Cardiac septum (tissue), 1 donor: ENCODE measurements around the gene EMILIN3. TPM values are rescaled to one million over a fixed set of nuclear protein-coding genes. Genes with fewer than 3 reads are reported as not detected.
"Not testable (repeated sequence)": the region's sequence is repeated elsewhere in the genome, so short reads cannot be mapped to it uniquely, and the experiment has no call there.

Experiments
- DNase-seq: peaks from one replicate; pipeline ENCODE4 v3.0.0-alpha.2; 2020; ENCODE audit warnings: low spot score
- intact Hi-C: fragments of 100-400 bp; cut with DNase I; formaldehyde crosslinking; loops from one replicate; pipeline ENCODE4 v1.14.0; 2022
- total RNA-seq: library from RNA; stranded (reverse); fragmentation: NEBNext Ultra II Directional; extraction: Animal tissue kit (Norgen Biotek cat#: 25700); gene quantifications from one replicate; pipeline ENCODE4 v1.2.1, GENCODE V29; 2021
- donor health status: DM: no; HTN: no; CAD: no.

Gene EMILIN3
- total RNA-seq, 1 donor from 2014 or later = 0.51 TPM

DNA sequence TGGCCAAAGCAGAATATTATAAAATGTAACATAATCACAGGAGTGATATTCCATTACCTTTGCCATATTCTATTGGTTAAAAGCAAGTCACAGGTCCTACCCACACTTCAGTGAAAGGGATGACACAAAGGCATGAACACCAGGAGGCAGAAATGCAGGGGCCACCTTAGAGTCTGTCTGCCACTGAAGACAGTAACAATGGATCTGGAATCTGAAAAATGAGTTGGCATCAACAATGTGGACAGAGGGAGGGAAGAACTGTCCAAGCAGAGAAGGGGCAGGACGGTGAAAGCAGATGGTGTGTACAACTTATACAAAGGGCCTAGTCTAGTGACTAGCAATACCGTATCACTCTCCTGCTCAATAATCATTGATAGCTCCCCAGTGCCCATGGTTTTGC, 32.6 kb downstream of the EMILIN3 start:
- intact Hi-C loops = no loop called here
- no peak for DNase-seq

DNA sequence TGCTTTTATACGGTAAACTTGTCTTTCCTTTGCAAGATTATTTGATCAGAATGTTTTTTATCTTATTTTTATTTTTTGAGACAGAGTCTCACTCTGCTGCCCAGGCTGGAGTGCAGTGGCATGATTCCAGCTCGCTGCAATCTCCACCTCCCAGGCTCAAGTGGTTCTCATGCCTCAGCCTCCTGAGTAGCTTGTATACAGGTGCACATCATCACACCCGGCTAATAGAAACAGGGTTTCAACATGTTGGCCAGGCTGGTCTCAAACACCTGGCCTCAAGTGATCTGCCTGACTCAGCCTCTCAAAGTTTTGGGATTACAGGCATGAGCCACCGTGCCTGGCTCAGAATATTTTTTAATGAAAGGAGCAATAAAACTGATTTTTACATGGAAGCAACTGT, 34.9 kb downstream of the EMILIN3 start:
- intact Hi-C loops = no loop called here

DNA sequence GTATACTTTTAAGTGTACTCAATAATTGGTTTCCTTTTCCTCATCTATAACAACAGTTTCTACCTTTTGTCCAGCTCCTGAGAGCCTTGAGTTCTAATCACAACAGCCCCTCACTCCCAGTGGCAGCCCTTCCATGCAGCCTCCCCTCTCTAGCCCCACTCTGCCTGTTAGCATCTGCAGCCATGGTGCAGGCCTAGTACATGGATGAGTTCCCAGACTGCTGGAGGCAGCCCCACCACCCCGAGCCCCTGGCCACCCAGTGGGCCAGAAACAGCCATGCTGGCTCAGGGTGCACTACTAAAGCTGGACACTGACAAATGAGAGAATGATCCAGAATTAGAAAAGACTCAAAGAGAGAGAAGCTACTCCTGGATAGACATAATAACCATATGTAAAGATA, 35.7 kb downstream of the EMILIN3 start:
- no peak for DNase-seq
- intact Hi-C loops = no loop called here

More for the DNA sequence above, 34.9 kb downstream of the EMILIN3 start:
- no peak for DNase-seq

DNA sequence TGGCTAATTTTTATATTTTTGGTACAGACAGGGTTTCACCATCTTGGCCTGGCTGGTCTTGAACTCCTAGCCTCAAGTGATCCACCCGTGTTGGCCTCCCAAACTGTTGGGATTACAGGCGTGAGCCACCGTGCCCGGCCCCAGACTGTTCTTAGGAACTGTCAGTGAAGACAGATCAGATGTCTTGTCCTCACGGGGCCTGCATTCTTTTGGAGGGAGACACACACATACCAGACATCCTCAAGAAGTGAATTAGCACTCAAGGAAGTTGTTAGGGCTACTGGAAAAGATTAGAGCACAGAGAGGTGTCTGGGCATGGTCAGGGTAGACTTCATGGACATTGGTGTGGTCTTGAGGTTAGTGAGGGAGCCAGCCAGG, 36.3 kb downstream of the EMILIN3 start:
- peak; percentile 74 for DNase-seq
- intact Hi-C loops = no loop called here

DNA sequence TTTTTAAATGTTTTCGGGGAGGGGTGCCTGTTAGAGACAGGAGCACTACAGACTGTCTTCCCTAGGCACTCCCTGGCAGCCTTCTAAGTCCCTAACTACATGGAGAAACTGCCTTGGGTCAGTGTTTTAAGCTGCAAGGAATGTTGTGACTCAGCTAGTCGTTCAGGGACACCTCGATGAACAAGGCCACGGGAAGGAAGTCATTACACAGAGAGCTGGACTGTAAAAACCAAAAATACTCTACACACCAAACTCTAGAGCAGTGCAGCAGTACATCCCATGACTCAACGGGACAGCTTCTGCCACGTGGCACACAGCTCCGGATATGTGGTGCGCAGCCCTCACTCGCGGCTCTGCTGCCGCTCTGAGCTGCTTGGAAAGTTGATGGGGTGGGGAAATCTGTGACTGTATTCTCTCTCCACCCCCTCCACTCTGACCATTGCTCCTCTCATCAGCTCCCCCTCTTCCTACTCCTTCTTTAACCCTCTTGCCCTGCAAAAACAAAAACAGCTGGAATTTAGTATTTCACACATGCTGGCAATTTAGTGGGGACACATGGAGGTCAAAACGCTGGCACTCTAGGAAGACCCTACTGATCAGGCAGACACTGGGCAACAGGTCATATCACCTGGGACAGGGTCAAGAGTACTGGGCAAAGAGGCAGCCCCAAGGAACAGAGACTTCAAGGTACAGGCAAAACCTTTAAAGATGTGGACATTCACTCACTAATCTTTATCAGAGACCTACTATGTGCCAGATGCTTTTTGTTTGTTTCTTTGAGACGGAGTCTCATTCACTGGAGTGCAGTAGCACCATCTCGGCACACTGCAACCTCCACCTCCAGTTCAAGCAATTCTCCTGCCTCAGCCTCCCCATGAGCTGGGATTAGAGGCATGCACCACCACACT, 36.9 kb downstream of the EMILIN3 start:
- intact Hi-C loops = no loop called here
- DNase-seq = peak; percentile 84

DNA sequence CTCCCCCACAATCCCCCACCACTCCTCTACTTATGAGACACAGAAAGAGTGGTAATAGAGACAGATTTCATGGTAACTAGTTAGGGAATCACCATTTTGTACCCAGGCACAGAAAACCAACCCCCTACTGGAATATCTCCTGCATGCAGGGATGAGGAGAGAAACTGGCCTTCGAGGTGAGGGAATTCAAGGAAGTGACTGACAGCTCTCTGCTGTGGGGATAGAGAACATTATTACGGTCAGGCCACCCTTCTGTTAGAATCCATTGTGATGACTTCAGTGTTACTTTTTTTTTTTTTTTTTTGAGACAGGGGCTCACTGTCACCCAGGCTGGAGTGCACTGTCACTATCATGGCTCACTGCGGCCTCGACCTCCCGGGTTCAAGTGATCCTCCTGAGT, 39.4 kb downstream of the EMILIN3 start:
- intact Hi-C loops = no loop called here

DNA sequence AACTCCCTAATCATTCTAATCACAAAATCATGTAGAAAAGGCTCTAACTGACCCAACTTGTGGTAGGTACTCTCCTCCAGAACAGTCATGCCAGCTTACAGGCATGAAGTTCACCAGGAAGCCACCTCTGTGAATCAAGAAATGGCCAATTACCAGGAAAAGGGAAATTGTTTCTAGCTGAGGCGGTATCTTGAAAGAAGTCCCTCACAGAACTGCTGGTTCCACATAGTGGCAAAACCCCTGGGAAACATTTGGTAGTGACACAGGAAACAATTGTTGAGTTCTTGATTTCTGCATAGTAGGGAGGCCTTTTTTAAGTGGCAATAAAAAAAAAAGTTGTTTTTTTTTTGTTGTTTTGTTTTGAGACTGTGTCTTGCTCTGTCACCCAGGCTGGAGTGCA, 45.6 kb downstream of the EMILIN3 start:
- DNase-seq = no peak
- intact Hi-C loops = no loop called here

More for the DNA sequence above, 39.4 kb downstream of the EMILIN3 start:
- DNase-seq = no peak

DNA sequence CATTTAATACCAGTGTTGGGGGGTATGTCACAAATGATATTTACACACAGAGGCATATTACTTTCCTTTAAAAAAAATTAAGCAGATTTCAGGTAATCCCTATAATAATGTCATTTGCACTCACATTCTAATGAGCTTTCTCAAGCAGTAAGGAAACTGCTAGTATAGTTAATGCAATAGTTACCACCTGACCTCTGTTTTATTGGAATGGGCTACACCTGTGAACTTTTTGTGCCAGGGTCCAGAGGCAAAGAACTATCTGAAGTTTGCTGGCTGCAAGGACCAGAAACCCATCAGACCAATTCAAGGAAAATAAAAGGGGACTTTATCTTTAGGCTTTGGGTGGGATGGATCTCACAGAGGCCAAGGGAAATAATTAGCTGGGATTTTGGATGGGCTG, 46.2 kb downstream of the EMILIN3 start:
- no peak for DNase-seq
- intact Hi-C loops = no loop called here

DNA sequence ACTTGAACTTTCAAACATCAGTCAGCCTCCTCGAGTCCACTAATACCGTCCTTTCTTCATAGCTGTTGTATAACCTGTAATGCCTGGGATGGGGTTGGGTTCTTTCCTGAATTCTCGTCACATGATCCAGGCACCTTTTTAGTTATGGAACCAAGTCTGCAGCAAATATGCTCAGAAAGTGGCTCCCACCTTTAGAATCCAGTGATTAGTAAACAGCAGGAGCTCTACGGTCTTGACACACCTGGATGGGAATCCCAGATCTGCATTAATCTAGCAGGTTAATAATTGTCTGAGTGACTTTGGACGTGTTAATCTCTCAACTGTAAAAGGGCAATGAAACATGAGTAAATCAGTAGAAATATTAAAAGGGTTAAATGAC, 48.4 kb downstream of the EMILIN3 start:
- no peak for DNase-seq
- intact Hi-C loops = loop anchor here (5.0 kb wide), 3 partner anchors 71 to 181 kb away; partner anchors contain the start of gene PLCG1

DNA sequence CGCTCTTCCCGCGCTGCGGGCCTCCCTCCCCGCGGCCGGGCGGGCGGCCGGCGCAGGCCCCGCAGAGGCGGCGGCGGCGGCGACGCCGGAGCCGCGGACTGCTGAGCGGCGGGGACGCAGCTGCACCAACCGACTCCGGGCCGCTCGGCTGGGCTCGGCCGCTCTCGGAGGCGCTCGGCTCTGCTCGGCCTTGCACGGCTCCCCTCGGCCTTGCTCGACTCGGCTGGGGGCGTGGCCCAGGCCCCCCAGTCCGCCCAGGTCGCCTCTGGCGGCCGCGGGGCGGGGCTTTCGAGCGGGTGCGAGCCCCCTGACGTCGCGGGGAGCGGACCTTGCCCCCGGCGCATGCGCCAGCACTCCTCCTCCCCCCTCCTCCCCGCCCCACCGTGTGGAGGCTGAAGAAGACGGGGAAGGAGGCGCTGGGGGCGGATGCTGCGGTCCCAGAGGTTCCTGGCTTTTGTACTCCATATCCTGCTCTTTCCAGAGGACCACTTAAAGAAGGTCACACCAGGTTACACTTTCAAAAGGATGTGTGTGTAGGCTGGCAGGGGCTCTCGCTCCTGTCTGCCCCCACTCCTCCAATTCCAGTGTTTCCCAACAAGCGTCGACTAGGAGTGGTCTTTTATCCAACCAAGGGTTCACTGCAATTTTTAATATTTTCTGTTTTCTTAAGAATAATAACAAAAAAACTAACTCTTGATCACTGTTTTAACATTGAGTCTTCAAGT, 48.9 kb downstream of the EMILIN3 start, which contains the start of gene ZHX3:
Gene ZHX3 (minus strand): TSS at position 186 of the 725 bp plus-strand sequence. CDS start 112,815 bp downstream, outside the sequence.
- intact Hi-C loops = loop anchor here (5.0 kb wide), 3 partner anchors 70 to 180 kb away; partner anchors contain the start of gene PLCG1
- DNase-seq = peak; percentile 97

DNA sequence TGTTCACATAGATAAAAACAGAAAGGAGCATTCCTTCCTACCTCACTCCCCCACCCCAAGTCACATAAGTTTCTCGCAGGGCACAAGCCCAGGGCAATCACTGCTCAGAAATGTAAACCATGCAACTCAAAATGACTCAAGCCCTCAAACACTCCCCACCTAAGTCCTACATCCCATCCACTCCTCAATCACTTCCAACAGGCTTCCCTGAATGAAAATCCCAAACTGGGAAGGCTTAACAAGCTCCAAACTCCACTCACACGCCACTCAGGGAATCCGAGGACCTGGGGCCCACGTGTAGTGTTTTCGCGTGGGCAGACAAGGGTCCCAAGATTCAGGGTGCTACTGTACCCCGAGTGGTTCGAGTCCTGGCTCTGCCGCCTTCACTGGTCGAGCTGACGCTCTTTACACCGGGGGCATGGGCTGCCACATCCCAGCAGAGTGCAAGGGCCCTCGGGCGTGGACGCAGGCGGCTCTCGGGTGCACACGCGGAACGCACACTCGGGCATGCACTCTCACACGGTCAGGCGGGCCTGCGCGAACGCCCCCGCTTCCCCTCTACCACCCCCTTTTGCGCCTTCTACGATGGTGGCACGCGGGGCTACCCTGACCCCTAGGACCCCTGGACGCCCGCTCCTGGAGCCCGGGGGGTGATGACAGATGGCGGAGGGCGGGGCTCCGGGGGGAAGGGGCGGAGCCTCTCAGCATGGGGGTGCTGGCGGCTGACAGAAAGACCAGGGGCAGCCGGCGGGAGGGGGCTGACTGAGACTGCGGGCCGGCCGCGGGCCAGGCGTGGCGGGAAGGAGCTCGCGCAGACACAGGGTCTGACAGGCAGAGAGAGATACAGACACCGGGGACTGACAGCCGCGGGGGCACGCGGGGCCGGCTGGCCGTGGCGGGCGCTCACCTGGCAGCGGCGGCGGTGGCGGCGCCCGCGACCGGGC, 49.7 kb downstream of the EMILIN3 start:
- peak; percentile 91 for DNase-seq

DNA sequence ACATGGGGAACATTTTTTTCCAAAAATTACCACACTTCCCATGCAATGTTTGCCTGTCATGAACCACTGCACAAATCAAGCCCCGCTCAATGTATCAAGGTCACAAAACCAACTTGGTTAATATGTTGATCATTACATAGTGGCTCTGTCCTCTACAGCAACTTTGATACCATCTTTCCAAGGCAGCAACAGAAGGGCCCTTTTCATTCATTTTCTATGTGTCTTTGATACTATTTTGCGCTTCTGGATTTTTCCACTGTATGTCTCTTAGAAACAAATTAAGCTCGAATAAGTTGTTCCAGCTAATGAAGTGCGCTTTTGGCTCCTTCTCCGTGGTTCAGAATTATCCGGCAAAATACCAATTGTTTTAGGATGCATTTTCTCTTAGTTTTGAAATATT, 50.6 kb downstream of the EMILIN3 start:
- intact Hi-C loops = loop anchor here (5.0 kb wide), 3 partner anchors 69 to 179 kb away; partner anchors contain the start of gene PLCG1
- no peak for DNase-seq

More for the DNA sequence above, 49.7 kb downstream of the EMILIN3 start:
- intact Hi-C loops = loop anchor here (5.0 kb wide), 3 partner anchors 70 to 180 kb away; partner anchors contain the start of gene PLCG1

DNA sequence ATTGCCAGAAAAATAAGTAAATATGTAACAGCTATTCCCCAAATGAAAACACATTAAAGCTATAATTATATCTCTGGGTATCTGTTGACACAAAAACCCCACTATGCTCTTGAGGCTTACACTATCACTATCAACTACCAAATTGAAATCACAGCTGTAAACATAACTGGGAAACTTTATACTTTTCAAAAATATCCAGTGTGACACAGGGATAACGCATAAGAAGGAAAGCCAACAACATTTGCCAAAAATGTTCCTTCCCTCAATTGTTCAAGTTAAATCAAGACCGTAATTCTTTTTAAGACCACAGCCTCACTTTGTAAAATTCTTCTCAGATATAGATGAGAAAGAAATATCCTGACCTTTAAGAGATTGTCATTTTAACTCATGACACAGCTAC, 52.2 kb downstream of the EMILIN3 start:
- no peak for DNase-seq
- intact Hi-C loops = no loop called here

DNA sequence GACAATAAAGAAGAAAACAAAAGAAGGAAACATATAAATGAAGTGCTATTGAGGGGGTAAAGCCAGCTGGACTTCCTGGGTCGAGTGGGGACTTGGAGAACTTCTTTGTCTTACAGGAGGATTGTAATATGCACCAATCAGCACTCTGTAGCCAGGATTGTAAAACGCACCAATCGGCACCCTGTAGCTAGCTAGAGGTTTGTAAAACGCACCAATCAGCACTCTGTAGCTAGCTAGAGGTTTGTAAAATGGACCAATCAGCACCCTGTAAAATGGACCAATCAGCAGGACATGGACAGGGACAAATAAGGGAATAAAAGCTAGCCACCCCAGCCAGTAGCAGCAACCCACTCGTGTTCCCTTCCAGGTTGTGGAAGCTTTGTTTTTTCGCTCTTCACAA, 54.6 kb downstream of the EMILIN3 start:
- DNase-seq, intact Hi-C loops: not testable (repeated sequence)

Other genes with a start within 250 kb of the EMILIN3 start
- gene PLCG1, start 229.3 kb downstream of the EMILIN3 start, total RNA-seq = 66.6 TPM
- 33.2 TPM for gene ZHX3, start 49.1 kb downstream of the EMILIN3 start, total RNA-seq
- 26.9 TPM for gene LPIN3, start 26.0 kb downstream of the EMILIN3 start, total RNA-seq